Thoracic aorta (tissue), 2 donors: Measurements from ENCODE around the gene CCDC92. TPM values are rescaled to one million over a fixed set of nuclear protein-coding genes. Genes with fewer than 3 reads are reported as not detected.

Experiments
- ATAC-seq: fragments of 150-250 bp; one replicate; pipeline ENCODE4 v1.8.0; 2017; ENCODE audit warnings: low read depth; ENCODE audit not compliant: insufficient number of reproducible peaks, low FRiP score
- DNase-seq: peaks from one replicate; pipeline ENCODE4 v3.0.0-alpha.2; 2020; ENCODE audit warnings: low spot score
- H3K27ac ChIP-seq, 2 donors: fragments of 200-600 bp; sonication (generic); 1 replicate in 1 of 2; 2 replicates in 1 of 2; pipeline ENCODE4 v1.5.1; 2016; ENCODE audit warnings: mild to moderate bottlenecking in 2 of 2, moderate library complexity in 2 of 2
- H3K27me3 ChIP-seq: fragments of 200-600 bp; sonication (generic); replicated peaks from 2 replicates; pipeline ENCODE4 v1.6.0; 2016; ENCODE audit warnings: mild to moderate bottlenecking; ENCODE audit not compliant: insufficient read depth
- H3K36me3 ChIP-seq: fragments of 200-600 bp; sonication (generic); one replicate; pipeline ENCODE4 v1.5.1; 2016
- H3K4me1 ChIP-seq, 2 donors: fragments of 200-600 bp; sonication (generic); 1 replicate in 1 of 2; 2 replicates in 1 of 2; pipeline versions ENCODE4 v1.5.1 to v1.6.0; 2016; ENCODE audit warnings: low read depth in 2 of 2, mild to moderate bottlenecking in 1 of 2; ENCODE audit not compliant: control insufficient read depth in 1 of 2
- H3K4me3 ChIP-seq: fragments of 200-600 bp; sonication (generic); 2 replicates; pipeline ENCODE4 v1.5.1; 2016; ENCODE audit warnings: mild to moderate bottlenecking
- H3K9me3 ChIP-seq: fragments of 200-600 bp; sonication (generic); 2 replicates; pipeline ENCODE4 v1.5.1; 2016
- total RNA-seq, 2 donors: library from RNA; depleted of rRNA; stranded (reverse); fragments of >200 nt; gene quantifications; one replicate each; pipeline versions ENCODE4 v1.1.0 to v1.2.3, GENCODE V29; 2016
- TF ChIP-seq, protein P1 (sequence below): fragments of 200-600 bp; sonication (generic); IDR thresholded peaks from one replicate; pipeline ENCODE4 v1.5.1; 2019; ENCODE audit warnings: antibody characterized with exemption

The CCDC92 gene
- total RNA-seq, 2 donors from 2014 or later: 34.4 to 58.9 TPM

DNA sequence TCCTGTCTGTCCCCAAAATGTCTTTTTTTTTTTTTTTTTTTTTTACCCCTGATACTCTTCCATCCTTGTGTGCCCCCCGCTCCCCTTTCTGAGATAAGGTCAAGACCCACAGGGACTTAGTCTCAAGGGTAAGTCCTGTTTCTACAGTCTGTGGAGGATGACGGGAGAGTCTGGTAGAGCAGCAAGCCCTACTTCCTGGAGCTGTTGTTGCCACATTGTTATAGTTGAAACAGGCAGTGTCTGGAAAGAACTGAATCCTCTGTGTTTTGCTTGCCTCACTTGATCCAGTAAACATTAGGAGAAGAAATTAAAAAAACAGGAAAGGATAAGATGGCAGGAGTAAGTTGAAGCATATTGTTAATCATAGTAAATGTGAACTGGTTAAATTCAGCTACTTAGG is 45.9 kb upstream of the CCDC92 start:
- Histone ChIP-seq H3K27ac (no peak overlapping the region), H3K27me3 (no peaks in the 10 kb centered on the region), H3K4me3 (no peak overlapping the region), H3K9me3 (no peaks in the 10 kb centered on the region), H3K4me1 (peaks cover 0 to 11% of the 10 kb centered on the region in 2 donors), H3K36me3 (peaks cover 2% of the 10 kb centered on the region)
- ATAC-seq (no peak), DNase-seq (no peak)
- TF ChIP-seq, protein P1, sequence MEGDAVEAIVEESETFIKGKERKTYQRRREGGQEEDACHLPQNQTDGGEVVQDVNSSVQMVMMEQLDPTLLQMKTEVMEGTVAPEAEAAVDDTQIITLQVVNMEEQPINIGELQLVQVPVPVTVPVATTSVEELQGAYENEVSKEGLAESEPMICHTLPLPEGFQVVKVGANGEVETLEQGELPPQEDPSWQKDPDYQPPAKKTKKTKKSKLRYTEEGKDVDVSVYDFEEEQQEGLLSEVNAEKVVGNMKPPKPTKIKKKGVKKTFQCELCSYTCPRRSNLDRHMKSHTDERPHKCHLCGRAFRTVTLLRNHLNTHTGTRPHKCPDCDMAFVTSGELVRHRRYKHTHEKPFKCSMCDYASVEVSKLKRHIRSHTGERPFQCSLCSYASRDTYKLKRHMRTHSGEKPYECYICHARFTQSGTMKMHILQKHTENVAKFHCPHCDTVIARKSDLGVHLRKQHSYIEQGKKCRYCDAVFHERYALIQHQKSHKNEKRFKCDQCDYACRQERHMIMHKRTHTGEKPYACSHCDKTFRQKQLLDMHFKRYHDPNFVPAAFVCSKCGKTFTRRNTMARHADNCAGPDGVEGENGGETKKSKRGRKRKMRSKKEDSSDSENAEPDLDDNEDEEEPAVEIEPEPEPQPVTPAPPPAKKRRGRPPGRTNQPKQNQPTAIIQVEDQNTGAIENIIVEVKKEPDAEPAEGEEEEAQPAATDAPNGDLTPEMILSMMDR: no peak

GRCh38 chr12:124017064-124017463 is 44.4 kb upstream of the CCDC92 start:
- Histone ChIP-seq H3K36me3 (peaks cover 13% of the 10 kb centered on the region), H3K27me3 (no peaks in the 10 kb centered on the region), H3K27ac (no peak overlapping the region), H3K4me1 (peaks cover 0 to 11% of the 10 kb centered on the region in 2 donors), H3K4me3 (no peak overlapping the region), H3K9me3 (no peaks in the 10 kb centered on the region)
- DNase-seq (no peak), ATAC-seq (no peak)
- TF ChIP-seq, protein P1: no peak

GRCh38 chr12:124015494-124016461 is 43.1 kb upstream of the CCDC92 start:
- ATAC-seq (no peak), DNase-seq (no peak)
- H3K4me1 ChIP-seq: peaks cover 0 to 7% of the 10 kb centered on the region in 2 donors
- H3K36me3 ChIP-seq: peaks cover 13% of the 10 kb centered on the region
- no peaks in the 10 kb centered on the region for H3K9me3 ChIP-seq
- no peaks in the 10 kb centered on the region for H3K27me3 ChIP-seq
- H3K4me3 ChIP-seq: no peak overlapping the region
- TF ChIP-seq, protein P1: no peak
- H3K27ac ChIP-seq: no peak overlapping the region

- no peak for ATAC-seq
Observed at GRCh38 chr12:124013073-124013472, 40.4 kb upstream of the CCDC92 start.

More at GRCh38 chr12:124013073-124013472, 40.4 kb upstream of the CCDC92 start:
- Histone ChIP-seq H3K27me3 (no peaks in the 10 kb centered on the region), H3K36me3 (peaks cover 17% of the 10 kb centered on the region), H3K27ac (no peak overlapping the region), H3K4me1 (no peaks in the 10 kb centered on the region), H3K9me3 (no peaks in the 10 kb centered on the region), H3K4me3 (no peak overlapping the region)
- TF ChIP-seq, protein P1: no peak
- DNase-seq: no peak
